Measurements from ENCODE around the gene BCKDHB. TPM values are rescaled to one million over a fixed set of nuclear protein-coding genes. Genes with fewer than 3 reads are reported as not detected.
"Not testable (repeated sequence)": the region's sequence is repeated elsewhere in the genome, so short reads cannot be mapped to it uniquely, and the experiment has no call there.

Gene BCKDHB
- total and polyA plus RNA-seq, 2 donors (not counting 1 experiment from before 2014, with no cell fraction given) = 9.6 to 20.1 TPM

GRCh38 chr6:80234908-80235307 lies 128.4 kb downstream of the BCKDHB start:
- ATAC-seq (ENCODE audit: low read depth) (no peak), DNase-seq (no peak)
- H3K4me1 Mint-ChIP-seq = no peaks in the 10 kb centered on the region
- TF ChIP-seq EZH2 (IDR thresholded peaks at IDR 0.05; ENCODE audit: borderline replicate concordance, insufficient read depth, low read depth, low read length, poor library complexity, severe bottlenecking) (no peak), CTCF (IDR thresholded peaks at IDR 0.05) (no peak)
- H3K79me2 ChIP-seq (ENCODE audit: control insufficient read depth, insufficient read depth, low read length) = no peaks in the 10 kb centered on the region
- H3K27me3 ChIP-seq (replicated peaks in 1 of 4; ENCODE audit: control extremely low read depth in 1 of 4, control insufficient read depth in 3 of 4, insufficient read depth in 4 of 4, low read length in 3 of 4) = no peaks in the 10 kb centered on the region
- no peak overlapping the region for H3K4me3 Mint-ChIP-seq
- H2AFZ ChIP-seq (ENCODE audit: insufficient read depth, low read depth, low read length, poor library complexity, severe bottlenecking) = no peak overlapping the region
- H3K4me2 ChIP-seq (replicated peaks; ENCODE audit: low read depth, low read length, poor library complexity, severe bottlenecking) = no peak overlapping the region
- H3K9me3 ChIP-seq (ENCODE audit: control extremely low read depth in 1 of 3, control insufficient read depth in 2 of 3, insufficient read depth in 1 of 3, low read length in 2 of 3) = peaks cover 0 to 3% (median 0%) of the 10 kb centered on the region in 3 donors
- H3K27me3 Mint-ChIP-seq = no peaks in the 10 kb centered on the region
- no peaks in the 10 kb centered on the region for H3K36me3 ChIP-seq (replicated peaks in 1 of 2; ENCODE audit: control extremely low read depth in 1 of 2, control insufficient read depth in 1 of 2, extremely low read depth in 1 of 2, insufficient read depth in 2 of 2, low read length in 1 of 2)
- no peaks in the 10 kb centered on the region for H4K20me1 ChIP-seq (ENCODE audit: control insufficient read depth, insufficient read depth, low read length, poor library complexity, severe bottlenecking)
- WGBS (ENCODE audit: insufficient coverage) = 90% methylated on average over 1 of the region's 1 CpG
- H3K9ac ChIP-seq (ENCODE audit: low read length) = no peak overlapping the region
- intact Hi-C loops (cut with micrococcal nuclease) = no loop called here
- POLR2A ChIA-PET = no interaction called here
- H3K4me3 ChIP-seq (ENCODE audit: control extremely low read depth in 1 of 5, extremely low read depth in 1 of 5, insufficient read depth in 1 of 5, low read depth in 2 of 5, low read length in 4 of 5) = no peak overlapping the region
- no peak overlapping the region for H3K27ac ChIP-seq (ENCODE audit: low read length in 2 of 2)
- H3K4me1 ChIP-seq (ENCODE audit: control insufficient read depth in 2 of 2, insufficient read depth in 2 of 2, low read length in 2 of 2) = no peaks in the 10 kb centered on the region
- no peak overlapping the region for H3K27ac Mint-ChIP-seq
- H3K9me3 Mint-ChIP-seq (ENCODE audit: insufficient read depth) = peaks cover 3% of the 10 kb centered on the region
- CTCF ChIA-PET = interaction anchor here (1.5 kb wide), 1 partner anchor 9 kb away, joined by 4 read pairs; no protein-coding TSS in a partner anchor

- Histone ChIP-seq H3K36me3 (replicated peaks in 1 of 2; ENCODE audit: control extremely low read depth in 1 of 2, control insufficient read depth in 1 of 2, extremely low read depth in 1 of 2, insufficient read depth in 2 of 2, low read length in 1 of 2) (no peaks in the 10 kb centered on the region), H3K27ac (ENCODE audit: low read length in 2 of 2) (no peak overlapping the region), H3K79me2 (ENCODE audit: control insufficient read depth, insufficient read depth, low read length) (no peaks in the 10 kb centered on the region), H3K9ac (ENCODE audit: low read length) (no peak overlapping the region), H2AFZ (ENCODE audit: insufficient read depth, low read depth, low read length, poor library complexity, severe bottlenecking) (no peak overlapping the region), H4K20me1 (ENCODE audit: control insufficient read depth, insufficient read depth, low read length, poor library complexity, severe bottlenecking) (no peaks in the 10 kb centered on the region), H3K9me3 (ENCODE audit: control extremely low read depth in 1 of 3, control insufficient read depth in 2 of 3, insufficient read depth in 1 of 3, low read length in 2 of 3) (peaks cover 0 to 3% (median 0%) of the 10 kb centered on the region in 3 donors), H3K4me2 (replicated peaks; ENCODE audit: low read depth, low read length, poor library complexity, severe bottlenecking) (no peak overlapping the region), H3K4me3 (ENCODE audit: control extremely low read depth in 1 of 5, extremely low read depth in 1 of 5, insufficient read depth in 1 of 5, low read depth in 2 of 5, low read length in 4 of 5) (no peak overlapping the region), H3K4me1 (ENCODE audit: control insufficient read depth in 2 of 2, insufficient read depth in 2 of 2, low read length in 2 of 2) (no peaks in the 10 kb centered on the region), H3K27me3 (replicated peaks in 1 of 4; ENCODE audit: control extremely low read depth in 1 of 4, control insufficient read depth in 3 of 4, insufficient read depth in 4 of 4, low read length in 3 of 4) (no peaks in the 10 kb centered on the region)
- no peak for TF ChIP-seq CTCF (IDR thresholded peaks at IDR 0.05)
- TF ChIP-seq EZH2 (IDR thresholded peaks at IDR 0.05; ENCODE audit: borderline replicate concordance, insufficient read depth, low read depth, low read length, poor library complexity, severe bottlenecking) = no peak
- POLR2A ChIA-PET = no interaction called here
- H3K27me3 Mint-ChIP-seq = no peaks in the 10 kb centered on the region
- intact Hi-C loops (cut with micrococcal nuclease) = no loop called here
- 100% methylated on average over 1 of the region's 1 CpG for WGBS (ENCODE audit: insufficient coverage)
- ATAC-seq (ENCODE audit: low read depth) = no peak
- H3K4me1 Mint-ChIP-seq = no peaks in the 10 kb centered on the region
- H3K9me3 Mint-ChIP-seq (ENCODE audit: insufficient read depth) = peaks cover 3% of the 10 kb centered on the region
- H3K4me3 Mint-ChIP-seq = no peak overlapping the region
- CTCF ChIA-PET = interaction anchor here (1.5 kb wide), 2 partner anchors 9 to 21 kb away, joined by 4 to 6 read pairs; no protein-coding TSS in a partner anchor
- H3K27ac Mint-ChIP-seq = no peak overlapping the region
- no peak for DNase-seq
Measured at GRCh38 chr6:80235647-80236046, 129.2 kb downstream of the BCKDHB start.

DNA sequence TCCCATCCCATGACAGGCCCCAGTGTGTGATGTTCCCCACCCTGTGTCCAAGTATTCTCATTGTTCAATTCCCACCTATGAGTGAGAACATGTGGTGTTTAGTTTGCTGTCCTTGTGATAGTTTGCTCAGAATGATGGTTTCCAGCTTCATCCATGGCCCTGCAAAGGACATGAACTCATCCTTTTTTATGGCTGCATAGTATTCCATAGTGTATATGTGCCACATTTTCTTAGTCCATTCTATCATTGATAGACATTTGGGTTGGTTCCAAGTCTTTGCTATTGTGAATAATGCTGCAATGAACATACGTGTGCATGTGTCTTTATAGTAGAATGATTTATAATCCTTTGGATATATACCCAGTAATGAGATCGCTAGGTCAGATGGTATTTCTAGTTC lies 132.3 kb downstream of the BCKDHB start:
- CTCF ChIA-PET; H3K27ac ChIP-seq (ENCODE audit: low read length in 2 of 2); intact Hi-C loops (cut with micrococcal nuclease); H3K27me3 Mint-ChIP-seq; ATAC-seq (ENCODE audit: low read depth); H3K79me2 ChIP-seq (ENCODE audit: control insufficient read depth, insufficient read depth, low read length); DNase-seq; H3K4me2 ChIP-seq (replicated peaks; ENCODE audit: low read depth, low read length, poor library complexity, severe bottlenecking); H3K4me3 ChIP-seq (ENCODE audit: control extremely low read depth in 1 of 5, extremely low read depth in 1 of 5, insufficient read depth in 1 of 5, low read depth in 2 of 5, low read length in 4 of 5); POLR2A ChIA-PET; H3K9ac ChIP-seq (ENCODE audit: low read length); H3K36me3 ChIP-seq (replicated peaks in 1 of 2; ENCODE audit: control extremely low read depth in 1 of 2, control insufficient read depth in 1 of 2, extremely low read depth in 1 of 2, insufficient read depth in 2 of 2, low read length in 1 of 2); H3K4me3 Mint-ChIP-seq; H3K9me3 Mint-ChIP-seq (ENCODE audit: insufficient read depth); H3K27me3 ChIP-seq (replicated peaks in 1 of 4; ENCODE audit: control extremely low read depth in 1 of 4, control insufficient read depth in 3 of 4, insufficient read depth in 4 of 4, low read length in 3 of 4); H3K9me3 ChIP-seq (ENCODE audit: control extremely low read depth in 1 of 3, control insufficient read depth in 2 of 3, insufficient read depth in 1 of 3, low read length in 2 of 3); H3K27ac Mint-ChIP-seq; H4K20me1 ChIP-seq (ENCODE audit: control insufficient read depth, insufficient read depth, low read length, poor library complexity, severe bottlenecking); H3K4me1 Mint-ChIP-seq; H2AFZ ChIP-seq (ENCODE audit: insufficient read depth, low read depth, low read length, poor library complexity, severe bottlenecking); H3K4me1 ChIP-seq (ENCODE audit: control insufficient read depth in 2 of 2, insufficient read depth in 2 of 2, low read length in 2 of 2): not testable (repeated sequence)
- no CpG with 5 or more reads among the region's 2 CpGs for WGBS (ENCODE audit: insufficient coverage)

All from B cell (primary cell).